Nephron progenitor cell (in vitro differentiated cells): ENCODE data around the gene TLK1.

Experiments used
- DNase-seq: peaks from one replicate; pipeline ENCODE4 v3.0.0; 2021
- H3K27ac Mint-ChIP-seq: 2 replicates; pipeline ENCODE4 v1.8.0; 2021; ENCODE audit warnings: mild to moderate bottlenecking, moderate library complexity, mixed read lengths
- H3K27me3 Mint-ChIP-seq: 2 replicates; pipeline ENCODE4 v1.8.0; 2021; ENCODE audit warnings: mild to moderate bottlenecking, low read depth, mixed read lengths; ENCODE audit not compliant: poor library complexity
- H3K36me3 Mint-ChIP-seq: 2 replicates; pipeline ENCODE4 v1.8.0; 2021; ENCODE audit warnings: low read depth, mixed read lengths
- H3K4me1 Mint-ChIP-seq: 2 replicates; pipeline ENCODE4 v1.8.0; 2021; ENCODE audit warnings: mixed read lengths
- H3K4me3 Mint-ChIP-seq: 2 replicates; pipeline ENCODE4 v1.8.0; 2021; ENCODE audit warnings: mild to moderate bottlenecking, moderate library complexity, mixed read lengths
- H3K9me3 Mint-ChIP-seq: 2 replicates; pipeline ENCODE4 v1.8.0; 2021; ENCODE audit warnings: mild to moderate bottlenecking, moderate library complexity, mixed read lengths
- TF ChIP-seq, protein P1 (sequence below): fragments of 200-600 bp; sonication (generic); IDR thresholded peaks from 2 replicates; pipeline ENCODE4 v1.5.0; 2021; ENCODE audit warnings: antibody characterized with exemption

TLK1 gene

GRCh38 chr2:170942615-170943014 lies 218.1 kb downstream of the TLK1 start:
- H3K9me3 Mint-ChIP-seq: no peaks in the 10 kb centered on the region
- H3K4me1 Mint-ChIP-seq: peaks cover 4% of the 10 kb centered on the region
- peaks cover 28% of the 10 kb centered on the region for H3K36me3 Mint-ChIP-seq
- no peak overlapping the region for H3K27ac Mint-ChIP-seq
- TF ChIP-seq, protein P1, sequence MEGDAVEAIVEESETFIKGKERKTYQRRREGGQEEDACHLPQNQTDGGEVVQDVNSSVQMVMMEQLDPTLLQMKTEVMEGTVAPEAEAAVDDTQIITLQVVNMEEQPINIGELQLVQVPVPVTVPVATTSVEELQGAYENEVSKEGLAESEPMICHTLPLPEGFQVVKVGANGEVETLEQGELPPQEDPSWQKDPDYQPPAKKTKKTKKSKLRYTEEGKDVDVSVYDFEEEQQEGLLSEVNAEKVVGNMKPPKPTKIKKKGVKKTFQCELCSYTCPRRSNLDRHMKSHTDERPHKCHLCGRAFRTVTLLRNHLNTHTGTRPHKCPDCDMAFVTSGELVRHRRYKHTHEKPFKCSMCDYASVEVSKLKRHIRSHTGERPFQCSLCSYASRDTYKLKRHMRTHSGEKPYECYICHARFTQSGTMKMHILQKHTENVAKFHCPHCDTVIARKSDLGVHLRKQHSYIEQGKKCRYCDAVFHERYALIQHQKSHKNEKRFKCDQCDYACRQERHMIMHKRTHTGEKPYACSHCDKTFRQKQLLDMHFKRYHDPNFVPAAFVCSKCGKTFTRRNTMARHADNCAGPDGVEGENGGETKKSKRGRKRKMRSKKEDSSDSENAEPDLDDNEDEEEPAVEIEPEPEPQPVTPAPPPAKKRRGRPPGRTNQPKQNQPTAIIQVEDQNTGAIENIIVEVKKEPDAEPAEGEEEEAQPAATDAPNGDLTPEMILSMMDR: no peak
- H3K4me3 Mint-ChIP-seq: no peak overlapping the region
- H3K27me3 Mint-ChIP-seq: no peaks in the 10 kb centered on the region
- DNase-seq: no peak
